GM20000 (cell line): ENCODE data around the gene ZC3H13.

Experiments used
- DNase-seq: peaks from one replicate; pipeline ENCODE4 v3.0.0; 2012; ENCODE audit warnings: low spot score
- TF ChIP-seq, protein P1 (sequence below): IDR thresholded peaks from 2 replicates; pipeline ENCODE4 v1.5.1; 2012; ENCODE audit warnings: mild to moderate bottlenecking, control low read depth; ENCODE audit errors: extremely low read depth, missing control alignments

Gene ZC3H13

DNA sequence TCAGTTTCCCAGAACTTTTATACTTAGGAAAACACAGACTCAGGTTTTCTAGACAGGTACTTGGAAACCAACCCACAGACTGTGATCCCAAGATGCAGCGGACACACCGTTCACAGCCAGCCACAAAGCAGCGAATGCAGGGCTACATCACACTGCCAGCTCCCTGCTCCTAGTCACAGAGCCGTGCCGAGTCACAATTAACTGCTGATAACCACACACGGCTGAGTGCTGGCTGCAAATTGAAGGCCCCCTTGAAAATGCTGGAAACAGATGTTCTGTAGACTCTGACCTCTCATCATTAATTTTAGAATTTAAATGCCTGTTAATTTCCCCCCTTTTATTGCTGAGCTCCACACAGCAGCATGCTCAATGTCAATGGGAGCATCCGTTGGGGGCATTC is 122.4 kb downstream of the ZC3H13 start:
- TF ChIP-seq, protein P1, sequence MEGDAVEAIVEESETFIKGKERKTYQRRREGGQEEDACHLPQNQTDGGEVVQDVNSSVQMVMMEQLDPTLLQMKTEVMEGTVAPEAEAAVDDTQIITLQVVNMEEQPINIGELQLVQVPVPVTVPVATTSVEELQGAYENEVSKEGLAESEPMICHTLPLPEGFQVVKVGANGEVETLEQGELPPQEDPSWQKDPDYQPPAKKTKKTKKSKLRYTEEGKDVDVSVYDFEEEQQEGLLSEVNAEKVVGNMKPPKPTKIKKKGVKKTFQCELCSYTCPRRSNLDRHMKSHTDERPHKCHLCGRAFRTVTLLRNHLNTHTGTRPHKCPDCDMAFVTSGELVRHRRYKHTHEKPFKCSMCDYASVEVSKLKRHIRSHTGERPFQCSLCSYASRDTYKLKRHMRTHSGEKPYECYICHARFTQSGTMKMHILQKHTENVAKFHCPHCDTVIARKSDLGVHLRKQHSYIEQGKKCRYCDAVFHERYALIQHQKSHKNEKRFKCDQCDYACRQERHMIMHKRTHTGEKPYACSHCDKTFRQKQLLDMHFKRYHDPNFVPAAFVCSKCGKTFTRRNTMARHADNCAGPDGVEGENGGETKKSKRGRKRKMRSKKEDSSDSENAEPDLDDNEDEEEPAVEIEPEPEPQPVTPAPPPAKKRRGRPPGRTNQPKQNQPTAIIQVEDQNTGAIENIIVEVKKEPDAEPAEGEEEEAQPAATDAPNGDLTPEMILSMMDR = no peak
- DNase-seq = no peak

DNA sequence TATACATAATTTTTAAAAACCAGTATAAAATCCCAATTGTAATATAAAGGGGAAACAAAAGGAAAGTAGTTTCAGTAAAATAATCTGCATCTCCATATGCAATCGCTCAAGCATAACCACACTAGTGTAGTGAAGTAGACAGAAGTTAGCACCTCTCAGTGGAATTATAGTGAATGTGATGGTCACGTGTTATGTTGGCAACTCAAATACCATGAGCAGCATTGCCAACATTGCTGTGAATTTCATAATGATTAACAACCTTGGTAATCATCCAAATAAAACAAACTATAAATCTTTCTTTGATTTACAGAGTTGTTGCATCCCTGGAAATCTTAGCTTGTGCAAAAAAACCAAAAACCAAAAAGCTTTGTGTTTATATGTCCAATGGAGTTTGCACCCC is 123.7 kb downstream of the ZC3H13 start:
- no peak for DNase-seq
- TF ChIP-seq, protein P1 = no peak

DNA sequence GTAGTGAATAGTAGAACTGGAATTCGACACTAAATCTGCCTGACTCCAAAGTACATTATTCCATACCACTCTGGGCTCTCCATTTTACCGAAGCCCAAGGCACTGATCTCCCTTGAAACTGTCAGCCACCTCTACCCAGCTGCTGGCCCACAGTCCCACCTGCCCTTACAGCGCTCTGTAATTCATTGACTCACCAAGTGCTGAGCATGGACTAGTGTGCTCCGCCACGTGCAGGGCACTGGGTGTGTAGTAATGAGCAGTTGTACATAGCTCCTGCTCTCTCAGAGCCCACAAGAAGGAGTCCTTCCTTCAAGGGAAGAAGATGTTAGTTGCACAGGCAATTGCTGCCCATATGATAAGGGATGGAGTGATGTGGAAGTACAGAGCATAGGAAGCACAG is 124.4 kb downstream of the ZC3H13 start:
- DNase-seq = no peak
- TF ChIP-seq, protein P1 = no peak

DNA sequence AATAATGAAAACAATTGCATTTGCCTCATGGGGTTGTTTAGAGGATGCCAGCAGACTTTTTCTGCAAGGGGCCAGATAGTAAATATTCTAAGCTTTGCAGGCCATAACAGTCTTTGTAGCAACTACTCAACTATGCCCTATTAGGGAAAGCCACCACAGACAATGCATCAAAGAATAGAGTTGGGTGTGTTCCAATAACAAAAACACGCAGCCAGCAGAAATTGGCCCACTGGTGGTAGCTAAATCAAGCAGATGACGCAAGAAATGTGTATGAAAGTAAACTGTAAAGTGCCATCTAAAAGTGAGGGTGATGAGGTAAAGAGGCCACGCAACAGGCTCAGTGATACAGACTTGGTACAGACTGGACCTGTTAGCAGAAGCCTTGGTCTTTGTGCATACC is 125.8 kb downstream of the ZC3H13 start:
- TF ChIP-seq, protein P1 = no peak
- no peak for DNase-seq

DNA sequence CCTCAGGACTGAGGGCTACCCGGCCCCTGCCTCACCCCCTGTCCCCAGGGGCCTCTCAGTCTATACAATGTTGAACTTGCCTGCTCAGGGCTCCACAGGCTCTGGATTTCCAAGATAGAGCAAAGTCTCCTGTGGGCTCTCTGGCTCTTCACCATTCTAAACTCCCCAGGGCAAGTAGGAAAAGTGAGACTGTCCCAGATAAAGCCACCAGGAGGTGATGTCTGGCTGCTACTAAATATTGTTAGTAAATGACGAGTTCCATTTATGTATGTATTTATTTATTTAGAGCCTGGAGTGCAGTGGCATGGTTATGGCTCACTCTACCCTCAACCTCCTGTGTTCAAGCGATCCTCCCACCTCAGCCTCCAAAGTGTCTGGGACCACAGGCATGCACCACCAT is 127.4 kb downstream of the ZC3H13 start:
- TF ChIP-seq, protein P1 = no peak
- no peak for DNase-seq

DNA sequence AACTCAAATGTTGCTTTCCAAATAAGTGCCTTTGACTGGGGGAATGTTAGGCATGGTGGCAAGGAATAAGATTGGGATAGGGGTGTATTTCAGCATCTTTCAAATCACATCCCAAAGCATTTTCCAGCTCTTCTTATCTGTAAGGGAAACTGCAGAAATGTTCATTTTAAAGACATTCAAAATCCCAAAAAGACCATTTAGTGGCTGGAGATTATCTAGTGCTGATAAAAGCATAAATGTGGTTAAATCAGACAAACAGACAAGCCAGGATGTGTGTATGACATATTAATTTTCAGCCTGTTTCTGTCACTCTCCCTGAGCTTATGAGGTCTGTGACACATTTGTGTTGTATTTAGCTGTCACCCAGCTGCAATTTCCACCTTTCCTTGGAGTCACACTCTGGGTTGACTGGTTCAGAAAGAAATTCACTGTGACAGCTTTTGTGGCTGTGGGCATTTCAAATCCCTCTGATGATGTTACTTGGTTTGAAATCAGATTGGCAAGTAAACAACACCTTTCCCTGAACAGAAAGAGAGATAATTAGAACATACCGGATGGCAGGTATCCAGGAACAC is 131.3 kb downstream of the ZC3H13 start:
- DNase-seq = no peak
- TF ChIP-seq, protein P1 = no peak

DNA sequence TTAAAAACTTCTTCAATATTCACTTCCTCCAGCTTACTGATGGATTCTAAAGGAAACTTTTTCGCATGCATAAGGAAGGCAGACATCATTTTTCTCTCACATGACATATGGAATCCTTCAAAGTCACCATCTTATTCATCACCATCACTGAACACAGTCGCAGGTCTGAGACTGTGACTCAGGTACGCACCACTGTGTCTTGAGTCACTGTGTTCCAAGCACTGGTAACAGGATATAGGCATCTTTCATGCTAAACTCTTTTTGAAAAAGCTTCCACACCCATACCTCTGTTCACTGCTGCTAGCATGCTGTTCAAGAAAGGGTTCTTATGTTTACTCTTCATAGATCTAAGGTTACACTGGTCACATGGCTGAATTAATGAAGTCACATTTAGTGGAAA is 133.9 kb downstream of the ZC3H13 start:
- TF ChIP-seq, protein P1 = no peak

DNA sequence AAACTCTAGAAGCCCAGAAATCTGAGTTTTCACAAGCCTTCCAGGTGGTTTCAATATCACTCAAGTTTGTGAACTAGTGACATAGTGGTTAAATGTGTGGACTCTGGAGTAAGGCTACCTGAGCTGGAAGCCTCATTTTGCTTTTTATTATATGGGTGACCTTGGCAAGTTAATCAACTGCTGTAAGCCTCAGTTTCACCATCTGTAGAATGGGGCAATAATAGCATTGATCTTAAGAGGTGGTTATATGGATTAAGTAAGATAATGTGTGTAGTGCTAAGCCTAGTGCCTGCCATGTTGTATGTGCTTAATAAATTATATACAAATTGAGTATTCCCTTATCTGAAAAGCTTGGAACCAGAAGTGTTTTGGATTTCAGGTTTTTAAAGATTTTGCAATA is 135.5 kb downstream of the ZC3H13 start:
- TF ChIP-seq, protein P1 = no peak
- no peak for DNase-seq

More for the DNA sequence above, 133.9 kb downstream of the ZC3H13 start:
- no peak for DNase-seq
